Brain microvascular endothelial cell (primary cell): ENCODE measurements around the gene COL27A1.

ENCODE experiments used
- DNase-seq: peaks from one replicate; pipeline ENCODE4 v3.0.0-alpha.2; 2020
- H3K27ac ChIP-seq: fragments of 250-450 bp; sonication (Bioruptor Pico); 2 replicates; pipeline ENCODE4 v1.5.1; 2020; ENCODE audit warnings: mild to moderate bottlenecking, moderate library complexity
- H3K27me3 ChIP-seq: fragments of 250-450 bp; sonication (Bioruptor Pico); replicated peaks from 2 replicates; pipeline ENCODE4 v1.5.1; 2020; ENCODE audit warnings: mild to moderate bottlenecking
- H3K36me3 ChIP-seq: fragments of 250-450 bp; sonication (Bioruptor Pico); replicated peaks from 2 replicates; pipeline ENCODE4 v1.5.1; 2020; ENCODE audit warnings: mild to moderate bottlenecking
- H3K4me3 ChIP-seq: 2 replicates; pipeline ENCODE4 v1.5.1; 2011; ENCODE audit warnings: low read depth, mild to moderate bottlenecking, control low read depth, low read length, moderate library complexity
- CTCF ChIP-seq: IDR thresholded peaks from 2 replicates; pipeline ENCODE4 v1.5.1; 2011; ENCODE audit warnings: low read depth, mild to moderate bottlenecking, moderate library complexity, low read length, control low read depth, inconsistent platforms; ENCODE audit errors: missing control alignments
- in situ Hi-C: cut with HindIII; loops from 2 replicates; pipeline ENCODE4 v1.10.0; 2017; ENCODE audit warnings: low sequenced_read_pairs, low pct_ligation_motif_present

Gene COL27A1

GRCh38 chr9:114156657-114157421 is 1.5 kb downstream of the COL27A1 start:
- peak overlapping the region; percentile 67 for H3K4me3 ChIP-seq
- H3K27ac ChIP-seq: peak overlapping the region; percentile 2

DNA sequence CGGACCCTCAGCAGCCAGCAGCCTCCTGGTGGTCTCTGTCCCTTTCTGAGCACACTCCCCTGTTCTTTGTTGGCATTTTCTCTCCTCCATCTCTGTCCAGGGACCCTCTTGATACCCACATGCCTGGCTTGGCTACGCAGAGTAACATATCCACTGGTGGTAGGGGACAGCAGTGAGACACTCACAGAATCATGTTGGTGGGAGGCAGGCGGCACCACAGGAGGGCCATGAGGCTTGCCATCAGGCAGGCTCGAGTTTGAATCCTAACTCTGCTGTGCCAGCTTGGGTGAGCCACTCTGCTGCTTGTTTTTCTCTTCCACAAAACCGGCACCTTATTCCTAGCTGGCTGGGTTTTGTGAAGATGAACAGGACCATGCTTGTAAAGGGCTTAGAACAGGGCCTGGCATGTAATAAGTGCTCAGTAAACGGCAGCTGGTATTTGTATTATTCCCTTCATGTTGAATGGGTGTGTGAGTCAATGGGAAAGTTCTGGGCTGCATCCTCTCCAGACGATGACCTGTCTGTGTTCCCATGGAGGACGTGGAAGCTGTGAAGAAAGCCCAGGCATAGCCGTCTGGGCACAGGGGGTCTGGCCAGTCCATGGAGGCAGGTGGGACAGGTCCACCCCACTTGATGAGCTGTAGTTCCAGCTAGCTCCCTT is 2.3 kb downstream of the COL27A1 start:
- DNase-seq: peak; percentile 58
- H3K4me3 ChIP-seq: no peak overlapping the region
- H3K36me3 ChIP-seq: no peaks in the 10 kb centered on the region
- in situ Hi-C loops: no loop called here
- H3K27ac ChIP-seq: no peak overlapping the region
- TF ChIP-seq CTCF: no peak
- peaks cover 19% of the 10 kb centered on the region for H3K27me3 ChIP-seq

More at GRCh38 chr9:114156657-114157421, 1.5 kb downstream of the COL27A1 start:
- peak; percentile 26 for TF ChIP-seq CTCF
- Histone ChIP-seq H3K36me3 (no peaks in the 10 kb centered on the region), H3K27me3 (peaks cover 19% of the 10 kb centered on the region)
- in situ Hi-C loops: no loop called here
- peak; percentile 74 for DNase-seq

- peaks cover 15% of the 10 kb centered on the region for H3K27me3 ChIP-seq
- H3K4me3 ChIP-seq: no peak overlapping the region
- H3K27ac ChIP-seq: no peak overlapping the region
- H3K36me3 ChIP-seq: no peaks in the 10 kb centered on the region
- no peak for DNase-seq
- TF ChIP-seq CTCF: no peak
- in situ Hi-C loops: no loop called here
These were observed 3.3 kb downstream of the COL27A1 start for GRCh38 chr9:114158482-114159130.

DNA sequence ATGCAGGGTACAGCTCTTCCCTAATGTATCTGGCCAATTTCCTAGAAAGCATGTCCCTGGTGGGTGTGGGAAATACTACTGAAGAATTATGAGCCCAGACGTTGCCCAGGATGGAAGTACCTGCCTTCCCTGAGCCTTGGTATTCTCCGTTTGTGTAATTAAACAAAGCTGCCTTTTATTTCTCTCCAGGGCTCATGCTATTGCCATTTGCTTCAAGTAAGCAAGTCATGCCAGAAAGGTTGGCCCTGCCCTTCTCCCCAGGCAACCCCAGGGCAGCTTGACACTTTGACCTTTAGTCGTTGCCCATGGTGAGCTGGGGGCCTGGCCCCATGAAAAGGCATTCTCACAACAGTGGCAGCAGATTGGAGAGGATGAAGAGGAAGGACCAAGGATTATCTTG is 4.4 kb downstream of the COL27A1 start:
- no peak overlapping the region for H3K4me3 ChIP-seq
- H3K27ac ChIP-seq: no peak overlapping the region
- no peaks in the 10 kb centered on the region for H3K36me3 ChIP-seq
- in situ Hi-C loops: no loop called here
- DNase-seq: no peak
- peaks cover 5% of the 10 kb centered on the region for H3K27me3 ChIP-seq
- TF ChIP-seq CTCF: no peak

DNA sequence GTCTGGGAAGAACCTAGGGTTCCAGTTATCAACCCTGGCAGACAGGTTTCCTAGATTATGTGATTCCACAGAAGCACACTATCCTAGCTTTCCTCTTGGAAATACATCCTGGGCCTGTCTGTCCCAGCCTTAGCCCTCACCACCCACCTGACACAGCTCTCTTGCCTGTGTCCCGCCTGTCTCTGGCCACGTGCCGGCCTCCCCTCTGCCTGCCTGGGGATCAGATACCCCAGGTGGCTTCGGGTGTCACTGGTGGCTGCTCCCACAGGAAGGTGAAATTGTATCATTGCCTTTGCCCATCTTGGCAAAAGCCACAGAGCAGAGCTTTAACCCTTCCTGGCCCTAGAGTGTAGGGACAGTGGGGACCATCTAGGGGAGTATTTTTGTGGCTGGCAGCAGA is 6.2 kb downstream of the COL27A1 start:
- in situ Hi-C loops: no loop called here
- Histone ChIP-seq H3K27me3 (no peaks in the 10 kb centered on the region), H3K36me3 (no peaks in the 10 kb centered on the region), H3K4me3 (no peak overlapping the region), H3K27ac (no peak overlapping the region)
- DNase-seq: no peak
- TF ChIP-seq CTCF: no peak
